ENCODE results near the gene BMP4.

- TF ChIP-seq POLR2A (IDR thresholded peaks at IDR 0.05): no peak
- TF ChIP-seq CTCF (IDR thresholded peaks at IDR 0.05): no peak
- no peak for TF ChIP-seq POLR2AphosphoS5 (IDR thresholded peaks at IDR 0.05; ENCODE audit: insufficient read depth in 1 of 2, low read depth in 1 of 2)
These were observed 21.7 kb downstream of the BMP4 start for GRCh38 chr14:53934778-53935414.

All from vagina (tissue), 2 donors.